Measurements from ENCODE around the gene HOXA9. TPM values are rescaled to one million over a fixed set of nuclear protein-coding genes. Genes with fewer than 3 reads are reported as not detected.

Gene HOXA9
- total RNA-seq, 1 experiment from 2014 or later = 91.0 TPM

DNA sequence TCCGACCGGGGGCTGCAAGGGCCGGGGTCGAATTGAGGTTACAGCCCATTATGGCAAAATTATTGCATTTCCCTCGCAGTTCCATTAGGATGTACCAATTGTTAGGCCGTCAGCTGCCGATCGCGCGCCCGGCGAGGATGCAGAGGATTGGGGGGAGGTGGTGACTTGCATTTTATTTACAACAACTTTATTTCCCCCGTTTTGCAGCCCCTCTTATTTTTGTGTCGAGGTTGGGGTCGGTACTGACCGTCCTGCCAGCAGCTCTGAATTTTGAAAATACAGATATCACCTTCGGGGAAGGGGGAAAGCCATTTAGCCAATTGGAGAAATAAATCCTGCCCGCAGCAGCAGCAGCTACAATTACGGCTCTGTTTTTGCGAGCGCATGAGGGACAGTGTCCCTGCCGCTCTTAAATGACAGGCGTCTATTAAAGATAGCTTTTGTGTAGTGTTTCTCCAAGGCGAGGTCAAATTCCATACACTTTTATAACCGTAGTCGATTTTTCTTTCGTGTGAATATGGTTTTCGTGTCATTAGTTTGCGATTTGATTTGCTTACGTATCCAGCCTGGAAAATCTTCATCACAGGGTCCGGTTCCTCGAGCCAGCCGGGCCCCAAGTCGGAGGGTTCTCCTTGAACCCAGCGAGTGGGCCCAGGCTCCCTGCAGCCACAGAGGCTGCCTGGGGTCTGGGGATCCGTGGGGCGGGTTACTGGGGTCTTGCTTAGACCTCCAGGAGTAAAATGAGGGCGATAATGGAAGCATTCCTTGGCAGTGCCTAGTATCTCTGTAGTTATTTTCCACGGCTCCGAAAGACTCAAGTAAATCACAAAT lies 21.2 kb downstream of the HOXA9 start:
- H3K79me2 ChIP-seq (ENCODE audit: insufficient read depth, low read length) = peaks cover 20% of the 10 kb centered on the region

More for the DNA sequence above, 21.2 kb downstream of the HOXA9 start:
- Histone ChIP-seq H2AFZ (ENCODE audit: low read depth, low read length, poor library complexity, severe bottlenecking) (no peak overlapping the region), H3K9ac (ENCODE audit: low read length) (no peak overlapping the region), H3K4me1 (ENCODE audit: control insufficient read depth in 1 of 2, insufficient read depth in 2 of 2, low read length in 2 of 2) (peaks cover 6 to 19% of the 10 kb centered on the region in 2 experiments; a peak in 3 of 4 replicates), H3K4me3 (replicated peaks in 1 of 2; ENCODE audit: low read depth in 1 of 2, low read length in 2 of 2) (no peak overlapping the region), H3K4me2 (ENCODE audit: low read length) (no peak overlapping the region), H3K36me3 (ENCODE audit: control insufficient read depth in 1 of 2, insufficient read depth in 2 of 2, low read length in 2 of 2) (peaks cover 8 to 12% of the 10 kb centered on the region in 2 experiments; a peak in 3 of 4 replicates), H3K9me2 (ENCODE audit: insufficient read depth) (no peaks in the 10 kb centered on the region), H3K9me3 (ENCODE audit: control insufficient read depth in 1 of 2, insufficient read depth in 1 of 2, low read depth in 1 of 2, low read length in 2 of 2) (no peaks in the 10 kb centered on the region), H3K27ac (ENCODE audit: low read depth, low read length) (no peak overlapping the region), H3K27me3 (ENCODE audit: insufficient read depth, low read length) (no peaks in the 10 kb centered on the region), H4K20me1 (ENCODE audit: insufficient read depth) (no peaks in the 10 kb centered on the region)
- BruUV-seq (replicated peaks) = no TSS peak
- no peak for DNase-seq (ENCODE audit: low read depth, low spot score)
- ChIA-PET RAD21 (ENCODE audit: low non-redundant PET in 1 of 2, low total read pairs in 2 of 2, uncharacterized antibody in 2 of 2, unreplicated experiment in 2 of 2) (no interaction called here), CTCF (no interaction called here), POLR2A (no interaction called here)
- intact Hi-C loops (cut with micrococcal nuclease) = no loop called here
- TF ChIP-seq, protein P1, sequence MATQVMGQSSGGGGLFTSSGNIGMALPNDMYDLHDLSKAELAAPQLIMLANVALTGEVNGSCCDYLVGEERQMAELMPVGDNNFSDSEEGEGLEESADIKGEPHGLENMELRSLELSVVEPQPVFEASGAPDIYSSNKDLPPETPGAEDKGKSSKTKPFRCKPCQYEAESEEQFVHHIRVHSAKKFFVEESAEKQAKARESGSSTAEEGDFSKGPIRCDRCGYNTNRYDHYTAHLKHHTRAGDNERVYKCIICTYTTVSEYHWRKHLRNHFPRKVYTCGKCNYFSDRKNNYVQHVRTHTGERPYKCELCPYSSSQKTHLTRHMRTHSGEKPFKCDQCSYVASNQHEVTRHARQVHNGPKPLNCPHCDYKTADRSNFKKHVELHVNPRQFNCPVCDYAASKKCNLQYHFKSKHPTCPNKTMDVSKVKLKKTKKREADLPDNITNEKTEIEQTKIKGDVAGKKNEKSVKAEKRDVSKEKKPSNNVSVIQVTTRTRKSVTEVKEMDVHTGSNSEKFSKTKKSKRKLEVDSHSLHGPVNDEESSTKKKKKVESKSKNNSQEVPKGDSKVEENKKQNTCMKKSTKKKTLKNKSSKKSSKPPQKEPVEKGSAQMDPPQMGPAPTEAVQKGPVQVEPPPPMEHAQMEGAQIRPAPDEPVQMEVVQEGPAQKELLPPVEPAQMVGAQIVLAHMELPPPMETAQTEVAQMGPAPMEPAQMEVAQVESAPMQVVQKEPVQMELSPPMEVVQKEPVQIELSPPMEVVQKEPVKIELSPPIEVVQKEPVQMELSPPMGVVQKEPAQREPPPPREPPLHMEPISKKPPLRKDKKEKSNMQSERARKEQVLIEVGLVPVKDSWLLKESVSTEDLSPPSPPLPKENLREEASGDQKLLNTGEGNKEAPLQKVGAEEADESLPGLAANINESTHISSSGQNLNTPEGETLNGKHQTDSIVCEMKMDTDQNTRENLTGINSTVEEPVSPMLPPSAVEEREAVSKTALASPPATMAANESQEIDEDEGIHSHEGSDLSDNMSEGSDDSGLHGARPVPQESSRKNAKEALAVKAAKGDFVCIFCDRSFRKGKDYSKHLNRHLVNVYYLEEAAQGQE (IDR thresholded peaks at IDR 0.05; ENCODE audit: low read depth) = no peak
- TF ChIP-seq, protein P2, sequence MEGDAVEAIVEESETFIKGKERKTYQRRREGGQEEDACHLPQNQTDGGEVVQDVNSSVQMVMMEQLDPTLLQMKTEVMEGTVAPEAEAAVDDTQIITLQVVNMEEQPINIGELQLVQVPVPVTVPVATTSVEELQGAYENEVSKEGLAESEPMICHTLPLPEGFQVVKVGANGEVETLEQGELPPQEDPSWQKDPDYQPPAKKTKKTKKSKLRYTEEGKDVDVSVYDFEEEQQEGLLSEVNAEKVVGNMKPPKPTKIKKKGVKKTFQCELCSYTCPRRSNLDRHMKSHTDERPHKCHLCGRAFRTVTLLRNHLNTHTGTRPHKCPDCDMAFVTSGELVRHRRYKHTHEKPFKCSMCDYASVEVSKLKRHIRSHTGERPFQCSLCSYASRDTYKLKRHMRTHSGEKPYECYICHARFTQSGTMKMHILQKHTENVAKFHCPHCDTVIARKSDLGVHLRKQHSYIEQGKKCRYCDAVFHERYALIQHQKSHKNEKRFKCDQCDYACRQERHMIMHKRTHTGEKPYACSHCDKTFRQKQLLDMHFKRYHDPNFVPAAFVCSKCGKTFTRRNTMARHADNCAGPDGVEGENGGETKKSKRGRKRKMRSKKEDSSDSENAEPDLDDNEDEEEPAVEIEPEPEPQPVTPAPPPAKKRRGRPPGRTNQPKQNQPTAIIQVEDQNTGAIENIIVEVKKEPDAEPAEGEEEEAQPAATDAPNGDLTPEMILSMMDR (IDR thresholded peaks at IDR 0.05 in 2 of 3, conservative IDR thresholded peaks at IDR 0.05 in 1 of 3; ENCODE audit: borderline replicate concordance in 1 of 3, insufficient read depth in 1 of 3, low read depth in 2 of 3, low read length in 2 of 3) = peak in 1 of 3 experiments; percentile 27; a peak in 1 of 6 replicates
- no peak for ATAC-seq
